ENCODE measurements around the gene ADAMTS2.
A peak's percentile ranks its signal among the peaks of the same experiment; 100 is the strongest.

ADAMTS2 gene

GRCh38 chr5:179137016-179137642 lies 208.1 kb downstream of the ADAMTS2 start:
- DNase-seq: peak; percentile 24

GRCh38 chr5:179135441-179136215 lies 209.6 kb downstream of the ADAMTS2 start:
- peak; percentile 11 for DNase-seq

GRCh38 chr5:179135006-179135405 lies 210.3 kb downstream of the ADAMTS2 start:
- peak; percentile 18 for DNase-seq

GRCh38 chr5:179134511-179134910 lies 210.8 kb downstream of the ADAMTS2 start:
- no peak for DNase-seq

GRCh38 chr5:179132586-179133355 lies 212.5 kb downstream of the ADAMTS2 start:
- DNase-seq: peak; percentile 6

GRCh38 chr5:179131886-179132585 lies 213.2 kb downstream of the ADAMTS2 start:
- DNase-seq: peak; percentile 30

GRCh38 chr5:179131321-179131835 lies 213.9 kb downstream of the ADAMTS2 start:
- DNase-seq: no peak

- DNase-seq: peak; percentile 10
Measured at GRCh38 chr5:179130101-179130681, 215.1 kb downstream of the ADAMTS2 start.

GRCh38 chr5:179129607-179130071 lies 215.6 kb downstream of the ADAMTS2 start:
- DNase-seq: peak; percentile 26

- DNase-seq: no peak
Measured at GRCh38 chr5:179128976-179129375, 216.3 kb downstream of the ADAMTS2 start.

- DNase-seq: no peak
Measured at GRCh38 chr5:179128041-179128365, 217.3 kb downstream of the ADAMTS2 start.

GRCh38 chr5:179127136-179128040 lies 217.9 kb downstream of the ADAMTS2 start:
- peak; percentile 15 for DNase-seq

GRCh38 chr5:179126506-179126991 lies 218.7 kb downstream of the ADAMTS2 start:
- no peak for DNase-seq

- no peak for DNase-seq
Measured at GRCh38 chr5:179125789-179126505, 219.3 kb downstream of the ADAMTS2 start.

- no peak for DNase-seq
Measured at GRCh38 chr5:179124853-179125788, 220.1 kb downstream of the ADAMTS2 start.

- DNase-seq: no peak
Measured at GRCh38 chr5:179124273-179124852, 220.9 kb downstream of the ADAMTS2 start.

- DNase-seq: no peak
Measured at GRCh38 chr5:179123491-179124272, 221.6 kb downstream of the ADAMTS2 start.

- DNase-seq: no peak
Measured at GRCh38 chr5:179123109-179123426, 222.2 kb downstream of the ADAMTS2 start.
